Activated naive CD8-positive, alpha-beta T cell treated with anti-CD3 and anti-CD28 coated beads, Interleukin-2, amount 10 ng/mL, durations not matched to agents 7 days and 5 days (primary cell): ENCODE results near the gene ECE1. TPM values are rescaled to one million over a fixed set of nuclear protein-coding genes. Genes with fewer than 3 reads are reported as not detected.

Source experiments
- ATAC-seq: fragments of 150-1000 bp; cut with Tn5 transposase; one replicate; pipeline ENCODE4 v1.10.0; 2021; ENCODE audit warnings: low read depth, moderate library complexity
- POLR2A ChIA-PET: fragments of 350-600 bp; sonication (Branson Sonifier 250); formaldehyde crosslinking; loops from one replicate; lab custom pipeline; 2021; ENCODE audit warnings: antibody characterized with exemption; lab: Charles Lee
- DNase-seq: peaks from one replicate; pipeline ENCODE4 v3.0.0; 2021
- H3K27ac Mint-ChIP-seq: one replicate; pipeline ENCODE4 v1.8.0; 2022; ENCODE audit warnings: mild to moderate bottlenecking, mixed read lengths
- H3K27me3 Mint-ChIP-seq: one replicate; pipeline ENCODE4 v1.8.0; 2022; ENCODE audit warnings: mild to moderate bottlenecking, moderate library complexity, mixed read lengths
- H3K36me3 Mint-ChIP-seq: one replicate; pipeline ENCODE4 v1.8.0; 2021; ENCODE audit warnings: mild to moderate bottlenecking, mixed read lengths
- H3K4me1 Mint-ChIP-seq: one replicate; pipeline ENCODE4 v1.8.0; 2021; ENCODE audit warnings: mixed read lengths
- H3K4me3 Mint-ChIP-seq: one replicate; pipeline ENCODE4 v1.8.0; 2022; ENCODE audit warnings: mild to moderate bottlenecking, moderate library complexity, mixed read lengths
- H3K9me3 Mint-ChIP-seq: one replicate; pipeline ENCODE4 v1.8.0; 2021; ENCODE audit warnings: mixed read lengths
- total RNA-seq, 2 experiments: library from RNA; stranded (reverse); gene quantifications; one replicate each; pipeline ENCODE4 v1.2.3, GENCODE V29; 2021

Gene ECE1
- total RNA-seq, 2 experiments from 2014 or later = 83.2 to 85.5 TPM

GRCh38 chr1:21312407-21312992, 22.2 kb upstream of the ECE1 start:
- ATAC-seq = no peak
- H3K36me3 Mint-ChIP-seq = peaks cover 17% of the 10 kb centered on the region
- H3K4me1 Mint-ChIP-seq = peaks cover 31% of the 10 kb centered on the region
- H3K27me3 Mint-ChIP-seq = no peaks in the 10 kb centered on the region
- no peaks in the 10 kb centered on the region for H3K9me3 Mint-ChIP-seq
- no peak overlapping the region for H3K4me3 Mint-ChIP-seq
- POLR2A ChIA-PET = interaction anchor here (0.6 kb wide), 1 partner anchor 11 kb away, joined by 4 read pairs; no protein-coding TSS in a partner anchor
- DNase-seq = no peak
- no peak overlapping the region for H3K27ac Mint-ChIP-seq

DNA sequence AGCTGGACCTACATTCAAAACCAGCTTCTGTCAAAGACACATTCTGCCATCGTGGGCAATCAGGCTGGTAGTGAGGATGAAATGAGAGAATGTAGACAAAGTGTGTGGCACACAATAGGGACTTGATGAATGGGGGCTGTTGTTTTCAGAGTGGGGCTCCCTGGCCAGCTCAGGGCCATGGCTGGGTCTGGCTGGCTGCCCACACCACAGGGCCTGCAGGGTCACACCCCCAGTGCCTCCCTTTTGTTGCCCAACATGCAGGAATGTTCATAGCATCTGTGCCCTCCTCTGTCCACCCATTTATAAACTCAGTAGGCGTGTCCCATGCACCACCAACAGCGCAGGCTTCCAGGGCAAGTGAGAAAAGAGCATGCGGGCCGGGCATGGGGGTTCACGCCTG, 20.8 kb upstream of the ECE1 start:
- Mint-ChIP-seq H3K36me3 (peaks cover 14% of the 10 kb centered on the region), H3K4me1 (peaks cover 32% of the 10 kb centered on the region), H3K27me3 (no peaks in the 10 kb centered on the region), H3K4me3 (no peak overlapping the region), H3K27ac (no peak overlapping the region), H3K9me3 (no peaks in the 10 kb centered on the region)
- POLR2A ChIA-PET = no interaction called here
- no peak for ATAC-seq
- DNase-seq = no peak

DNA sequence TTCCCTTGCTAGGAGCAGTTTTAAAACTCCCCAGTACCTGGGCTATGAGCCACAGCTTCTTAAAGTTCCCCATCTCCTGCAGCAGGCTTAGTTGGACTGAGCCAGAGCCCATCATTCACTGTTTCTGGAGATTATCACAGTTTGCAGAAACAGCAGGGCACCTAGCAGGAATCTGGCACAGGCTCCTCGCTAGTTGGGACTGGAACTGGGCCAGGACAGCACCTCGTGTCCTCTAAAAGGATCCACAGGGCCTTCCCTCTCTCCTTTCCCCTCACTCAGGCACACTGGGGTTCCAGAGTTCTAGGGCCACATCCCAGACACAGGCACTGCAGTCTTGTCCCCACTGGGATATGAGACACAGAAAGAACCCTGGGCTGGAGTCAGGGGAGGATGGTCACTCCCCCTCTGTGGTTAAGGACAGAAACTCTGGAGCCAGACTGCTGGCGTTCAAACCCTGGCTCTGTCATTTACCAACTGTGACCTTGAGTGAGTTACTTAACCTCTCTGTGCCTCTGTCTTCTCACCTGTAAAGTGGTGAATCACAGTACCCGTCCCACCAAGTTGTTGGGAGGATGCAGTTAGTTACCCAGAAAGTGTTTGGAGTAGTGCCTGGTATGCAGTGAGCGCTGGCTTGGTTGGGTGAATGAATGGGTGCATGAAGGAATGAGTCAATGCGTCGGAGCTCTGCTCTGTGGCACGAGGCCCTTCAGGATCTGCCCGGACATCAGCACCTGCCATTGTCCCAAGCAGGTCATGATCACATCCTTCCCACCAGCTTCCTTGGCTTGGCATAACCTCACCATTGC, 18.8 kb upstream of the ECE1 start:
- POLR2A ChIA-PET = interaction anchor here (1.4 kb wide), 1 partner anchor 15 kb away, joined by 3 read pairs; no protein-coding TSS in a partner anchor
- Mint-ChIP-seq H3K9me3 (no peaks in the 10 kb centered on the region), H3K27ac (no peak overlapping the region), H3K36me3 (peaks cover 14% of the 10 kb centered on the region), H3K4me3 (no peak overlapping the region), H3K4me1 (peaks cover 32% of the 10 kb centered on the region), H3K27me3 (no peaks in the 10 kb centered on the region)
- no peak for ATAC-seq
- DNase-seq = no peak

GRCh38 chr1:21308330-21308729, 18.1 kb upstream of the ECE1 start:
- Mint-ChIP-seq H3K36me3 (peaks cover 14% of the 10 kb centered on the region), H3K27ac (peak overlapping the region; percentile 46), H3K27me3 (no peaks in the 10 kb centered on the region), H3K4me1 (peaks cover 30% of the 10 kb centered on the region), H3K4me3 (no peak overlapping the region), H3K9me3 (no peaks in the 10 kb centered on the region)
- no peak for ATAC-seq
- POLR2A ChIA-PET = interaction anchor here (1.4 kb wide), 1 partner anchor 15 kb away, joined by 3 read pairs; no protein-coding TSS in a partner anchor
- no peak for DNase-seq

DNA sequence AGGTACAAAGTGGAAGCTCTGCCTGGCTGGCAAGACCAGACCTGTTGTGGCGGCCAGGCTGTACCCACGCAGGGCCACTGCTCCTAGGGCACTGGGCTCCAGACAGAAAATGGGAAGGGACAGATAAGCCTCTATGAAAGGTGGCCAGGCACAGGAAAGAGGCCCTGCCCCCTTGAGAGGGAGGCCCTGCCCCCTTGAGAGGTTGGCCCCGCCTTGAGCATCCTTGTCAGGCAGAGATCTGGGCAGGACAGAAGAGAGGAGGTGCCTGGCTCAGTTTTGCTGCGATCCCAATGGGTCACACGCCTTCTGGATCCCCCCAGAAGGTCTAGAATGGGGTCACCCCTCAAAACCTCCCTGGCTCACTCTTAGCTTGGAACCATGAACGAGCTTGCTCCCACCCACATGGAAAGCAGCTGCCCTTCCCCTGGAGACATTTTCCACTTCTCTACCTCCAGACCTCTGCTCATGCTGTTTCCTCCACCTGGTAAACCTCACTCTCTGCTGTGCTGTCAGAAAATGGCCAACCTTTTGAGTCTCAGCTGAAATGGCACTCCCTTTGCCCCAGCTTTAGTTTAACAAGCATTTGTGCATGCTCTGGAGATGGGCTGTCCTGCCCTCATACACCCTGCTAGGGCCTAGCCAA, 17.5 kb upstream of the ECE1 start:
- Mint-ChIP-seq H3K27me3 (no peaks in the 10 kb centered on the region), H3K27ac (peak overlapping the region; percentile 46), H3K36me3 (peaks cover 13% of the 10 kb centered on the region), H3K4me3 (no peak overlapping the region), H3K4me1 (peaks cover 30% of the 10 kb centered on the region), H3K9me3 (no peaks in the 10 kb centered on the region)
- POLR2A ChIA-PET = interaction anchor here (1.4 kb wide), 1 partner anchor 14 kb away, joined by 3 read pairs; no protein-coding TSS in a partner anchor
- DNase-seq (no peak), ATAC-seq (peak; percentile 76)

GRCh38 chr1:21307210-21307609, 16.9 kb upstream of the ECE1 start:
- no peak for ATAC-seq
- Mint-ChIP-seq H3K9me3 (no peaks in the 10 kb centered on the region), H3K4me3 (peak overlapping the region; percentile 2), H3K27me3 (no peaks in the 10 kb centered on the region), H3K36me3 (peaks cover 13% of the 10 kb centered on the region), H3K4me1 (peaks cover 29% of the 10 kb centered on the region), H3K27ac (peak overlapping the region; percentile 40)
- POLR2A ChIA-PET = interaction anchor here (1.4 kb wide), 1 partner anchor 14 kb away, joined by 3 read pairs; no protein-coding TSS in a partner anchor
- no peak for DNase-seq

DNA sequence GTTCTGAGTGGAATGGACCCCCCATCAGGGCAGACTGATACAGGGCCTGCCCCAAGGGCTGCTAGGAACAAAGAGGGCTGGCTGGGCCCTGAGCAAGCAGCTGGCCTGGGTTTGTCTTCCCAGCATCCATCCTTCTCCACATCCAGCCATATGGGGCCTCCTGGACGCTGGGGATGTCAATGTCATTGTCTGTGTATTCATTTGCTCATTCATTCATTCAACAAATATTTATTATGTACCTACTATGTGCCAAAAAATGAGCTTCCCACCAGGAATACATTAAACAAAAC, 15.6 kb upstream of the ECE1 start:
- DNase-seq (no peak), ATAC-seq (no peak)
- Mint-ChIP-seq H3K27ac (no peak overlapping the region), H3K27me3 (no peaks in the 10 kb centered on the region), H3K9me3 (no peaks in the 10 kb centered on the region), H3K36me3 (peaks cover 11% of the 10 kb centered on the region), H3K4me1 (peaks cover 31% of the 10 kb centered on the region), H3K4me3 (no peak overlapping the region)
- POLR2A ChIA-PET = no interaction called here

DNA sequence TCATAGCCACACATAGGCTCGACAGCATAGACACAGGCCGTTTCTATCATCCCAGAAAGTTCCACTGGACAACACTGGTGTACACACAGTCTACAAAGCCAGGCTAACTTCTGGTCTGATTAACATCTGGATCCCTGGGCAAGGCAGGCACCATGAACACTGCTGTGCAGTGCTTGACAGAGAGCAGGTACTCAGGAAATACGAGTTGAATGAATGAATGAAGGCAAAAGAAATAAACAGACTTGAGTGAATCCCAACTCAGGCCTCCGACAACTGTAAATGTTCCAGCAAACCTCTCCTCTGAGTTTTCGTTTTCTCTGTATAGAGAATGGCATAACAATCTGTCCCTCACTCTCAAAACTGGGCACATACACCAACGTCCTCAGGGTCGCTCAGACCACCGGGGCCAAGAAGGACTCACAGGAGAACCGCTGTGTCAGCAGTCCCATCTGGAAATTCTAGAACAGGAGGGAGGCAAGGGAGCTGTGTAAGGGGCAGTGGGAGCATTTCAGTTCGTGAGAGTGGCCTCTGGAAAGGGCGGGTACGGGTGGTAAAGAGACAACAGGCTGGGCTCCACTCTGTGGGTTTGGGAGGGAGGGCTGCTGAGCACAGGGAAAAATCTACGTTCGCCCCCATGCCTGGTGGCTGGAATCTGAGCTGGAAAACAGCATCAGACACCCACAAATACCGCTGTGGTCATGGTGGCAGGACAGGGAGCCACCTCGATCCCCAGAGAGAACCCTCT, 15.1 kb upstream of the ECE1 start:
- ATAC-seq (no peak), DNase-seq (no peak)
- Mint-ChIP-seq H3K9me3 (no peaks in the 10 kb centered on the region), H3K4me3 (no peak overlapping the region), H3K27me3 (no peaks in the 10 kb centered on the region), H3K27ac (no peak overlapping the region), H3K4me1 (peaks cover 32% of the 10 kb centered on the region), H3K36me3 (peaks cover 5% of the 10 kb centered on the region)
- POLR2A ChIA-PET = no interaction called here

- H3K36me3 Mint-ChIP-seq = peaks cover under 1% of the 10 kb centered on the region
- no peak overlapping the region for H3K4me3 Mint-ChIP-seq
- peaks cover 34% of the 10 kb centered on the region for H3K4me1 Mint-ChIP-seq
- no peaks in the 10 kb centered on the region for H3K27me3 Mint-ChIP-seq
- no peak for DNase-seq
- no peak for ATAC-seq
- no peak overlapping the region for H3K27ac Mint-ChIP-seq
- POLR2A ChIA-PET = no interaction called here
- no peaks in the 10 kb centered on the region for H3K9me3 Mint-ChIP-seq
Measured at GRCh38 chr1:21304488-21304887, 14.2 kb upstream of the ECE1 start.

- H3K4me1 Mint-ChIP-seq = peaks cover 39% of the 10 kb centered on the region
- no peaks in the 10 kb centered on the region for H3K27me3 Mint-ChIP-seq
- H3K27ac Mint-ChIP-seq = peak overlapping the region; percentile 69
- DNase-seq (no peak), ATAC-seq (no peak)
- no peak overlapping the region for H3K4me3 Mint-ChIP-seq
- H3K36me3 Mint-ChIP-seq = peaks cover 4% of the 10 kb centered on the region
- POLR2A ChIA-PET = no interaction called here
- no peaks in the 10 kb centered on the region for H3K9me3 Mint-ChIP-seq
Measured at GRCh38 chr1:21302747-21303715, 12.8 kb upstream of the ECE1 start.

DNA sequence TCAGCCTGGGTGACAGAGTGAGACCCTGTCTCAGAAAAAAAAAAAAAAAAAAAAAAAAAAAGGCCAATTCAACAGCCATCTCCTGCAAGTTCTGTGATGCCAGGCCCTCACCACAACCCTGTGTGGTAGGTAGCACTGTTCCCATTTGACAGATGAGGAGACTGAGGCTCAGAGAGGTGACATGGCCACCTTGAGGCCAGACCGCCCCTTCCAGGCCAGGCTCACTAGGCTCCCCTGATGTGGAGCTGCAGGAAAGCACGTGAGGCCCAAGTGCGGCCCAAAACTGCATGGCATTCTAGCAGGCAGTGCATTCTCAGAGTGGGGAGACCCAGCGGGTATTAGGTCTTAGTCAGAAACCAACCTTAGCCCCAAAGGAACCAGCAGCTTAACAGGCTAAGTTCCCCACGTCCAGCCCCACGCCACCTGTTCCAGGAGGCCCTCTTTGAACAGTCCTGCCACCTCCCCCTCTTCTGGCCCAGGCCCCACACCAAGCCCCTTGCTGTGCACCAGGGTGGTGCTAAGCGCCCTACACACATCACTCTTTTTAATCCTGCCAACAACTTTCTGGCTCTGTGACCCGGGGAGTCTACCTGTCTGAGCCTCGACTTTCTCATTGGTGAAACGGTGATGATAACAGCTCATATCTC, 11.7 kb upstream of the ECE1 start:
- Mint-ChIP-seq H3K36me3 (peaks cover 4% of the 10 kb centered on the region), H3K27me3 (no peaks in the 10 kb centered on the region), H3K27ac (no peak overlapping the region), H3K4me3 (no peak overlapping the region), H3K4me1 (peaks cover 32% of the 10 kb centered on the region), H3K9me3 (no peaks in the 10 kb centered on the region)
- DNase-seq (no peak), ATAC-seq (no peak)
- POLR2A ChIA-PET = no interaction called here

- Mint-ChIP-seq H3K9me3 (no peaks in the 10 kb centered on the region), H3K27me3 (no peaks in the 10 kb centered on the region), H3K4me3 (no peak overlapping the region), H3K27ac (no peak overlapping the region), H3K36me3 (peaks cover 4% of the 10 kb centered on the region), H3K4me1 (peaks cover 38% of the 10 kb centered on the region)
- ATAC-seq (no peak), DNase-seq (no peak)
- POLR2A ChIA-PET = no interaction called here
Measured at GRCh38 chr1:21300774-21301173, 10.5 kb upstream of the ECE1 start.
